ENCODE measurements around the gene IL17C.

DNA sequence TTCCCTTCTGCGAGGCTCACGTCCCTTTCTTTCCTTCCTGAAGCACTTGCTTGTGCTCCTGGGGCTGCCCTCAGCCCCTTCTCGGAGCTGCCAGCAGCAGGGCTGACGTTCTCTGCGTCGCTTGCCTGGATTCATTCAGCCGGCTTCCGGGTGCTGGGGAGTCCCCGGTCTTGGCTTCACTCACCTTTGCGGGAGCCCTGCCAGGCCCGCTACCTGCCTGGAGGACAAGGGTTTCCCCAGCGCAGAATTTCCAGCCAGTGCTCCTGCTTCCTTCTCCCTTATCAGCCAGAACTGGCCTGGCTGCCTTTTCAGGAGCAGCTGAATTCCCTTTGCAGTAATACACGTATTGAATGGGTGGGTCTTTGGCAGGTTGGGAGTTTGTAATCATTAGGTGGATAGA, 22.1 kb upstream of the IL17C start:
- TF ChIP-seq, protein P1, sequence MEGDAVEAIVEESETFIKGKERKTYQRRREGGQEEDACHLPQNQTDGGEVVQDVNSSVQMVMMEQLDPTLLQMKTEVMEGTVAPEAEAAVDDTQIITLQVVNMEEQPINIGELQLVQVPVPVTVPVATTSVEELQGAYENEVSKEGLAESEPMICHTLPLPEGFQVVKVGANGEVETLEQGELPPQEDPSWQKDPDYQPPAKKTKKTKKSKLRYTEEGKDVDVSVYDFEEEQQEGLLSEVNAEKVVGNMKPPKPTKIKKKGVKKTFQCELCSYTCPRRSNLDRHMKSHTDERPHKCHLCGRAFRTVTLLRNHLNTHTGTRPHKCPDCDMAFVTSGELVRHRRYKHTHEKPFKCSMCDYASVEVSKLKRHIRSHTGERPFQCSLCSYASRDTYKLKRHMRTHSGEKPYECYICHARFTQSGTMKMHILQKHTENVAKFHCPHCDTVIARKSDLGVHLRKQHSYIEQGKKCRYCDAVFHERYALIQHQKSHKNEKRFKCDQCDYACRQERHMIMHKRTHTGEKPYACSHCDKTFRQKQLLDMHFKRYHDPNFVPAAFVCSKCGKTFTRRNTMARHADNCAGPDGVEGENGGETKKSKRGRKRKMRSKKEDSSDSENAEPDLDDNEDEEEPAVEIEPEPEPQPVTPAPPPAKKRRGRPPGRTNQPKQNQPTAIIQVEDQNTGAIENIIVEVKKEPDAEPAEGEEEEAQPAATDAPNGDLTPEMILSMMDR (IDR thresholded peaks at IDR 0.05; ENCODE audit: insufficient read depth, low read length, poor library complexity, severe bottlenecking), result no peak
- TF ChIP-seq EZH2phosphoT487 (conservative IDR thresholded peaks at IDR 0.05; ENCODE audit: low read length), result no peak

Measured in SU-DHL-6 (cell line).